HUES64 (cell line): Measurements from ENCODE around the gene GPATCH4. TPM values are rescaled to one million over a fixed set of nuclear protein-coding genes. Genes with fewer than 3 reads are reported as not detected.

Experiments
- H3K27ac ChIP-seq: 2 replicates; pipeline ENCODE4 v1.7.0; 2013; ENCODE audit warnings: low read depth, low read length, inconsistent platforms
- H3K27me3 ChIP-seq: 2 replicates; pipeline ENCODE4 v1.6.1; 2013; ENCODE audit warnings: mild to moderate bottlenecking, low read length; ENCODE audit not compliant: insufficient read depth
- H3K36me3 ChIP-seq: 2 replicates; pipeline ENCODE4 v1.6.1; 2013; ENCODE audit warnings: mild to moderate bottlenecking, low read length; ENCODE audit not compliant: insufficient read depth
- H3K4me1 ChIP-seq: 2 replicates; pipeline ENCODE4 v1.6.1; 2013; ENCODE audit warnings: mild to moderate bottlenecking, low read length, moderate library complexity; ENCODE audit not compliant: insufficient read depth
- H3K4me3 ChIP-seq: 2 replicates; pipeline ENCODE4 v1.5.1; 2013; ENCODE audit warnings: mild to moderate bottlenecking, low read length, moderate library complexity
- H3K9ac ChIP-seq: 2 replicates; pipeline ENCODE4 v1.6.1; 2013; ENCODE audit warnings: mild to moderate bottlenecking, low read depth, low read length
- H3K9me3 ChIP-seq: 2 replicates; pipeline ENCODE4 v1.6.1; 2013; ENCODE audit warnings: low read depth, low read length; ENCODE audit not compliant: insufficient read depth
- WGBS: fragments of 150-250, 120-280 bp; methylation state at CpG from one replicate; pipeline ENCODE4 v1.1.7; 2013; ENCODE audit warnings: missing lambda C conversion rate; 5-methylcytosine and 5-hydroxymethylcytosine counted together
- polyA plus RNA-seq, 2 experiments: library from polyadenylated mRNA; stranded (reverse); fragments of 50-300 nt; gene quantifications; one replicate each; pipeline ENCODE4 v1.2.3, GENCODE V29; 2013

Gene GPATCH4
- 49.9 TPM for polyA plus RNA-seq (2013, experiment 1 of 2)
- 44.9 TPM for polyA plus RNA-seq (2013, experiment 2 of 2)

GRCh38 chr1:156601122-156601830 is at the start of gene GPATCH4:
GPATCH4 (minus strand) TSS chr1:156601479.
- 1% methylated on average over 35 of the region's 35 CpGs for WGBS
- Histone ChIP-seq H3K27ac (peak within 1 kb of the TSS; percentile 83), H3K4me3 (peak within 1 kb of the TSS; percentile 96), H3K36me3 (peaks cover 40% of the 10 kb centered on the region), H3K9ac (peak within 1 kb of the TSS; percentile 94), H3K9me3 (no peaks in the 10 kb centered on the region), H3K4me1 (0 out of 2 replicates have a peak, but pooled peaks cover 3% of the 10 kb centered on the region), H3K27me3 (no peaks in the 10 kb centered on the region)

GRCh38 chr1:156648951-156649350 is 47.7 kb upstream of the GPATCH4 start:
- peaks cover 72% of the 10 kb centered on the region for H3K27me3 ChIP-seq
- no peak overlapping the region for H3K27ac ChIP-seq

GRCh38 chr1:156648496-156648895 is 47.2 kb upstream of the GPATCH4 start:
- Histone ChIP-seq H3K4me1 (no peaks in the 10 kb centered on the region), H3K4me3 (no peak overlapping the region), H3K27ac (no peak overlapping the region), H3K9me3 (no peaks in the 10 kb centered on the region), H3K9ac (no peak overlapping the region), H3K36me3 (no peaks in the 10 kb centered on the region), H3K27me3 (peaks cover 73% of the 10 kb centered on the region)
- WGBS, result 92% methylated on average over 10 of the region's 10 CpGs

More at GRCh38 chr1:156648951-156649350, 47.7 kb upstream of the GPATCH4 start:
- Histone ChIP-seq H3K9me3 (no peaks in the 10 kb centered on the region), H3K9ac (no peak overlapping the region), H3K4me3 (no peak overlapping the region), H3K4me1 (no peaks in the 10 kb centered on the region), H3K36me3 (no peaks in the 10 kb centered on the region)
- 35% methylated on average over 2 of the region's 2 CpGs for WGBS

GRCh38 chr1:156647351-156647750 is 46.1 kb upstream of the GPATCH4 start:
- Histone ChIP-seq H3K4me3 (no peak overlapping the region), H3K27me3 (peaks cover 84% of the 10 kb centered on the region), H3K36me3 (no peaks in the 10 kb centered on the region), H3K9me3 (no peaks in the 10 kb centered on the region), H3K4me1 (peaks cover 5% of the 10 kb centered on the region; the same call in 1 of the 2 replicates), H3K27ac (no peak overlapping the region), H3K9ac (no peak overlapping the region)
- WGBS, result 89% methylated on average over 10 of the region's 10 CpGs

- H3K27ac ChIP-seq, result no peak overlapping the region
- H3K4me1 ChIP-seq, result peaks cover 5% of the 10 kb centered on the region; the same call in 1 of the 2 replicates
- H3K9me3 ChIP-seq, result no peaks in the 10 kb centered on the region
- H3K9ac ChIP-seq, result no peak overlapping the region
- no peak overlapping the region for H3K4me3 ChIP-seq
- no peaks in the 10 kb centered on the region for H3K36me3 ChIP-seq
- WGBS, result 91% methylated on average over 51 of the region's 51 CpGs
- peaks cover 86% of the 10 kb centered on the region for H3K27me3 ChIP-seq
Observed at GRCh38 chr1:156646738-156647211, 45.5 kb upstream of the GPATCH4 start.

GRCh38 chr1:156645666-156646065 is 44.4 kb upstream of the GPATCH4 start:
- Histone ChIP-seq H3K9ac (no peak overlapping the region), H3K27me3 (peaks cover 86% of the 10 kb centered on the region), H3K4me1 (peaks cover 12% of the 10 kb centered on the region; the same call in 1 of the 2 replicates), H3K27ac (no peak overlapping the region), H3K9me3 (no peaks in the 10 kb centered on the region), H3K36me3 (no peaks in the 10 kb centered on the region), H3K4me3 (no peak overlapping the region)
- 89% methylated on average over 1 of the region's 1 CpG for WGBS

GRCh38 chr1:156645056-156645455 is 43.8 kb upstream of the GPATCH4 start:
- H3K9me3 ChIP-seq, result no peaks in the 10 kb centered on the region
- H3K4me1 ChIP-seq, result peaks cover 12% of the 10 kb centered on the region; the same call in 1 of the 2 replicates
- no peak overlapping the region for H3K27ac ChIP-seq
- 76% methylated on average over 2 of the region's 3 CpGs for WGBS
- peaks cover 86% of the 10 kb centered on the region for H3K27me3 ChIP-seq
- H3K9ac ChIP-seq, result no peak overlapping the region
- H3K36me3 ChIP-seq, result no peaks in the 10 kb centered on the region
- H3K4me3 ChIP-seq, result no peak overlapping the region

- 75% methylated on average over 1 of the region's 1 CpG for WGBS
- H3K4me3 ChIP-seq, result no peak overlapping the region
- peaks cover 86% of the 10 kb centered on the region for H3K27me3 ChIP-seq
- no peak overlapping the region for H3K9ac ChIP-seq
- peaks cover 12% of the 10 kb centered on the region; the same call in 1 of the 2 replicates for H3K4me1 ChIP-seq
- no peak overlapping the region for H3K27ac ChIP-seq
- no peaks in the 10 kb centered on the region for H3K36me3 ChIP-seq
- H3K9me3 ChIP-seq, result no peaks in the 10 kb centered on the region
Observed at GRCh38 chr1:156644640-156645039, 43.4 kb upstream of the GPATCH4 start.

- H3K27ac ChIP-seq, result no peak overlapping the region
- no peaks in the 10 kb centered on the region for H3K9me3 ChIP-seq
- 92% methylated on average over 3 of the region's 3 CpGs for WGBS
- H3K4me1 ChIP-seq, result peaks cover 12% of the 10 kb centered on the region; the same call in 1 of the 2 replicates
- no peaks in the 10 kb centered on the region for H3K36me3 ChIP-seq
- no peak overlapping the region for H3K9ac ChIP-seq
- H3K27me3 ChIP-seq, result peaks cover 87% of the 10 kb centered on the region
- no peak overlapping the region for H3K4me3 ChIP-seq
Observed at GRCh38 chr1:156644146-156644545, 42.9 kb upstream of the GPATCH4 start.

- no peak overlapping the region for H3K9ac ChIP-seq
- H3K4me1 ChIP-seq, result peaks cover 12% of the 10 kb centered on the region; the same call in 1 of the 2 replicates
- H3K27ac ChIP-seq, result no peak overlapping the region
- no peaks in the 10 kb centered on the region for H3K36me3 ChIP-seq
- WGBS, result 85% methylated on average over 7 of the region's 7 CpGs
- peaks cover 91% of the 10 kb centered on the region for H3K27me3 ChIP-seq
- no peaks in the 10 kb centered on the region for H3K9me3 ChIP-seq
- no peak overlapping the region for H3K4me3 ChIP-seq
Observed at GRCh38 chr1:156643778-156644092, 42.5 kb upstream of the GPATCH4 start.

- no peak overlapping the region for H3K27ac ChIP-seq
- no peak overlapping the region for H3K4me3 ChIP-seq
- peaks cover 12% of the 10 kb centered on the region; the same call in 1 of the 2 replicates for H3K4me1 ChIP-seq
- WGBS, result 59% methylated on average over 3 of the region's 7 CpGs
- no peak overlapping the region for H3K9ac ChIP-seq
- peaks cover 91% of the 10 kb centered on the region for H3K27me3 ChIP-seq
- H3K36me3 ChIP-seq, result no peaks in the 10 kb centered on the region
- H3K9me3 ChIP-seq, result no peaks in the 10 kb centered on the region
Observed at GRCh38 chr1:156643049-156643777, 41.9 kb upstream of the GPATCH4 start.
